A673 (cell line): ENCODE data around the gene KLK4.

Experiments
- EZH2 ChIP-seq: fragments of 200-600 bp; sonication (generic); IDR thresholded peaks from 2 replicates; pipeline ENCODE4 v1.6.1; 2017; ENCODE audit warnings: borderline replicate concordance, low read depth, mild to moderate bottlenecking, mixed read lengths, antibody characterized with exemption, low read length; ENCODE audit not compliant: poor library complexity, severe bottlenecking
- TF ChIP-seq, protein P1 (sequence below): fragments of 300-800, 200-600 bp; sonication (generic); conservative IDR thresholded peaks from 2 replicates; pipeline ENCODE4 v1.5.1; 2017; ENCODE audit warnings: low read depth, mild to moderate bottlenecking, antibody characterized with exemption, low read length, moderate library complexity, mixed read lengths

GRCh38 chr19:50897612-50898011, 13.6 kb downstream of the KLK4 start:
- TF ChIP-seq, protein P1, sequence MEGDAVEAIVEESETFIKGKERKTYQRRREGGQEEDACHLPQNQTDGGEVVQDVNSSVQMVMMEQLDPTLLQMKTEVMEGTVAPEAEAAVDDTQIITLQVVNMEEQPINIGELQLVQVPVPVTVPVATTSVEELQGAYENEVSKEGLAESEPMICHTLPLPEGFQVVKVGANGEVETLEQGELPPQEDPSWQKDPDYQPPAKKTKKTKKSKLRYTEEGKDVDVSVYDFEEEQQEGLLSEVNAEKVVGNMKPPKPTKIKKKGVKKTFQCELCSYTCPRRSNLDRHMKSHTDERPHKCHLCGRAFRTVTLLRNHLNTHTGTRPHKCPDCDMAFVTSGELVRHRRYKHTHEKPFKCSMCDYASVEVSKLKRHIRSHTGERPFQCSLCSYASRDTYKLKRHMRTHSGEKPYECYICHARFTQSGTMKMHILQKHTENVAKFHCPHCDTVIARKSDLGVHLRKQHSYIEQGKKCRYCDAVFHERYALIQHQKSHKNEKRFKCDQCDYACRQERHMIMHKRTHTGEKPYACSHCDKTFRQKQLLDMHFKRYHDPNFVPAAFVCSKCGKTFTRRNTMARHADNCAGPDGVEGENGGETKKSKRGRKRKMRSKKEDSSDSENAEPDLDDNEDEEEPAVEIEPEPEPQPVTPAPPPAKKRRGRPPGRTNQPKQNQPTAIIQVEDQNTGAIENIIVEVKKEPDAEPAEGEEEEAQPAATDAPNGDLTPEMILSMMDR: no peak
- TF ChIP-seq EZH2: no peak
